PC-3 (cell line): Measurements from ENCODE around the gene PGLYRP4.

Source experiments
- CTCF ChIP-seq: fragments of 300-600 bp; sonication (generic); conservative IDR thresholded peaks from 2 replicates; pipeline ENCODE4 v1.5.1; 2017; ENCODE audit warnings: antibody characterized with exemption, low read depth, mild to moderate bottlenecking, low read length
- EZH2 ChIP-seq: fragments of 300-600 bp; sonication (generic); IDR thresholded peaks from one replicate; pipeline ENCODE4 v1.6.1; 2017; ENCODE audit warnings: antibody characterized with exemption, mild to moderate bottlenecking, low read length; ENCODE audit not compliant: unreplicated experiment
- EZH2phosphoT487 ChIP-seq: fragments of 300-600 bp; sonication (generic); IDR thresholded peaks from 2 replicates; pipeline ENCODE4 v1.6.1; 2018; ENCODE audit warnings: mild to moderate bottlenecking, antibody characterized with exemption, low read length, borderline replicate concordance

GRCh38 chr1:153292185-153292584 lies 56.5 kb downstream of the PGLYRP4 start:
- TF ChIP-seq CTCF (no peak), EZH2 (no peak), EZH2phosphoT487 (no peak)
